UCSD-AML1 (cell line): ENCODE results near the gene VEGFB.
"Not testable (repeated sequence)": the region's sequence is repeated elsewhere in the genome, so short reads cannot be mapped to it uniquely, and the experiment has no call there.

Source experiments
- DNase-seq: peaks from one replicate; lab custom pipeline; 2025; ENCODE audit not compliant: unreplicated experiment; lab: John Stamatoyannopoulos, UW

Gene VEGFB

GRCh38 chr11:64245797-64246620 lies 11.6 kb downstream of the VEGFB start:
- peak; percentile 59 for DNase-seq

- not testable (repeated sequence) for DNase-seq
Measured at GRCh38 chr11:64246621-64246870, 12.2 kb downstream of the VEGFB start.

GRCh38 chr11:64246871-64247728 lies 12.7 kb downstream of the VEGFB start, which contains the start of gene PPP1R14B:
TSS of gene PPP1R14B (minus strand) at chr11:64246943. CDS start at chr11:64246673, 270 bp downstream.
- peak; percentile 88 for DNase-seq

GRCh38 chr11:64247729-64248531 lies 13.5 kb downstream of the VEGFB start:
- DNase-seq = no peak

GRCh38 chr11:64248578-64248977 lies 14.2 kb downstream of the VEGFB start:
- no peak for DNase-seq

GRCh38 chr11:64249038-64249437 lies 14.7 kb downstream of the VEGFB start:
- DNase-seq = no peak

GRCh38 chr11:64249563-64250414 lies 15.4 kb downstream of the VEGFB start:
- DNase-seq = peak; percentile 43

- DNase-seq = no peak
Measured at GRCh38 chr11:64250415-64251015, 16.1 kb downstream of the VEGFB start.

- peak; percentile 76 for DNase-seq
Measured at GRCh38 chr11:64251016-64251752, 16.8 kb downstream of the VEGFB start, which contains the start of gene PLCB3. TSS of gene PLCB3 (plus strand) at chr11:64251530. CDS start at chr11:64251650, 120 bp downstream.

GRCh38 chr11:64251753-64252002 lies 17.3 kb downstream of the VEGFB start:
- no peak for DNase-seq

- peak; percentile 51 for DNase-seq
Measured at GRCh38 chr11:64252003-64252872, 17.9 kb downstream of the VEGFB start.

GRCh38 chr11:64253043-64253442 lies 18.7 kb downstream of the VEGFB start:
- DNase-seq = no peak

GRCh38 chr11:64253481-64253880 lies 19.1 kb downstream of the VEGFB start:
- DNase-seq = no peak

- no peak for DNase-seq
Measured at GRCh38 chr11:64254326-64254725, 19.9 kb downstream of the VEGFB start.

GRCh38 chr11:64255135-64256128 lies 21.0 kb downstream of the VEGFB start:
- no peak for DNase-seq

GRCh38 chr11:64256300-64256699 lies 21.9 kb downstream of the VEGFB start:
- no peak for DNase-seq

- no peak for DNase-seq
Measured at GRCh38 chr11:64258356-64258755, 24.0 kb downstream of the VEGFB start.
